Pulmonary artery endothelial cell (primary cell): Measurements from ENCODE around the gene SLC1A4. TPM values are rescaled to one million over a fixed set of nuclear protein-coding genes. Genes with fewer than 3 reads are reported as not detected.
A peak's percentile ranks its signal among the peaks of the same experiment; 100 is the strongest.

Experiments used
- DNase-seq: peaks from one replicate; pipeline ENCODE4 v3.0.0-alpha.2; 2011; ENCODE audit warnings: low read depth, low spot score
- total RNA-seq: library from RNA; depleted of rRNA; stranded (reverse); fragments of >200 nt; gene quantifications from 2 replicates; pipeline ENCODE4 v1.2.3, GENCODE V29; 2014

Gene SLC1A4
- total RNA-seq, 1 donor from 2014 or later = 13.3 TPM

DNA sequence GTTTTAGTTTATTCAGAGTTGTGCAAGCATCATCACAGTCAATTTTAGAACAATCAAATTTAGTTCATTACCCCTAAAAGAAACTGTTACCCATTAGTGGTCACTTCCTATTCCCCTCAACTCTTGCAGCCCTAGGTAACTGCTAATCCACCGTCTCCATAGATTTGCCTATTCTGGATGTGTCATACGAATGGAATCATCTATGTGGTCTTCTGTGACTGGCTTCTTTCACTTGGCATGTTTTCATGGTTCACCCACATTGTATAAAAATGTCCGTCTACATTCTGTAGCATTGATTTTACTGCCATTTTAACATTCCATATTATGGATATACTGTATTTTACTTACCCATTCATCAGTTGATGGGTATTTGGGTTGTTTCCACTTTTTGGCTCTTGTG is 61.7 kb downstream of the SLC1A4 start:
- DNase-seq = no peak

DNA sequence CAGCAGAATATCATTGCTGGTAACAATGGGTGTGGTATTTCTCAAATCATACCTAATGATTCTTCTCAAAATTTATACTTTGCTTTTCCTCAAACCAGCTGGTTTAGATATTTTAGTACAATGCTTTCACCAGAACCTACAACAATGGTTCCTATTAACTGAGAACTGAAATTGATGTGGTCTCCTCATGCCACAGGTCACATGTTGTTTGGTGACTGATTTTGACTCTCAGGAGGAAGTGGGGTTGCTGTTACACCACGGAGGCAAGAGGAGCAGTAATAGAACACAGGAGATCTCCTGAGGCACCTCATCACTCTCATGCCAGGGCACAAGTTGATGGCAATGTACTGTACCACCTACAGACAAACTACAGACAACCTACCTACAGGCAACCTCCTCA is 64.0 kb downstream of the SLC1A4 start:
- DNase-seq = no peak

DNA sequence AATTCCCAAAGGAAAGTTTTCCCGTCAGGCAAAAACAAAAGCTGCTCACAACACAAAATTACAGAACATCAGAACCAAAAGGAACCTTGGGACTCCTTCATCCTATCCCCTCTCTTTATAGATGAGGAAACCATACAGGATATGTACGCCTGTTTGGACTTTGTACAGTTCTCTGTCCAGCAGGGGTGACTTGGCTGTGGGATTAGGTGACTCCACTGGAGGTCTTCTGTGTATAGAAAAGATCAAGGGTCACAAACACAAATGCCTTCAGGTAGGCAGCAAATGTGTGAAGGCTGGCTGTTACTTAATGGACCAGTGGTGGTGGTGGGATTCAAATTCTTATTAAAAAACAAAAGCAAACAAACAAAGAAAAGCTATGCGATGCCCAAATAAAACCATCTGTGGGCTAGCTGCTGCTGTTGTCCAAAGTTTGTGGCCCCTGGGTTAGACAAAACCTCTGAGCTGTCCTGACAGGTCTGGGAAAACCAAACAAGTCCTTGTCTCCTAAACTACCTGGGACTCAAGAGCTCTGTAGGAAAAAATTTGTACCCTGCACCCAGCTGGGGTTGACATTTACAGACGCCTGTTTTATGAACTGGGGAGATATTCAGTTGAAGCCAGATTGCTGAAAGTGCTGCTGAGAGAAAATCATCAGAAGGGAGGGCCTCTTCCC is 65.7 kb downstream of the SLC1A4 start:
- DNase-seq = no peak

DNA sequence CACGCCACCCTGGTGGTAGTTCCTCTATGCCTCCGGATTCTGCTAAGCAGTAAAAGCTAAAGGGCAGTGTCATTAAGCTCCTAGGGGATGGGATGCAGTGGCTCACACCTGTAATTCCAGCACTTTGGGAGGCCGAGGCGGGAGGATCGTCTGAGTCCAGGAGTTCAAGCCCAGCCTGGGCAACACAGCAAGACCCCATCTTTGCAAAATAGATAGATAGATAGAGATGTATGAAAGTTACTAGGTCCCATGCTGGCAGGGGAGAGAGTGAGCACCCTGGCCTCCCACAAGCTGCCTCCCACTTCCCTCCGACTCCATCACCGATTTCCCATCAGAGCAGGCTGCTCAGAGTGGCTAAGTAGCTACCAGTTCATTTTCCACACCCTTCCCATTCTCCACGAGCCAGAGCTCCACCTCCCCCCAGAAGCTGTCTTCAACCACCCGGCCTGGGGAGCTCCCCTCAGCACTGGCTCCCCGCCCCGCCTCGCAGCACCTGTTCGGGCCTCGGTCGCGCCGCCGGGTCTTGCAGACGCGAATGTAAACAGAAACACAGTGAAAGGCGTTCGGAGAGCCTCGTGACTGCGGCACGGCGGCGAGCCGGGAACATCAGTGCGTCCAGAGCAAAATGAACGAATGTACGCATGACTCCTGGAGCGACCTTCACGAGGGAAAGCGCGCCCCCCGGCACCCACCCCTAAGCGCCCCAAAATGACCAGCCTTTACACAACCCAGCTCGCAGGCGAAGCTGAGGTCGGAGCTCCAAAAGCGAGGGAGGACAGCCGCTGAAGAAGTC is 66.4 kb downstream of the SLC1A4 start:
- no peak for DNase-seq

DNA sequence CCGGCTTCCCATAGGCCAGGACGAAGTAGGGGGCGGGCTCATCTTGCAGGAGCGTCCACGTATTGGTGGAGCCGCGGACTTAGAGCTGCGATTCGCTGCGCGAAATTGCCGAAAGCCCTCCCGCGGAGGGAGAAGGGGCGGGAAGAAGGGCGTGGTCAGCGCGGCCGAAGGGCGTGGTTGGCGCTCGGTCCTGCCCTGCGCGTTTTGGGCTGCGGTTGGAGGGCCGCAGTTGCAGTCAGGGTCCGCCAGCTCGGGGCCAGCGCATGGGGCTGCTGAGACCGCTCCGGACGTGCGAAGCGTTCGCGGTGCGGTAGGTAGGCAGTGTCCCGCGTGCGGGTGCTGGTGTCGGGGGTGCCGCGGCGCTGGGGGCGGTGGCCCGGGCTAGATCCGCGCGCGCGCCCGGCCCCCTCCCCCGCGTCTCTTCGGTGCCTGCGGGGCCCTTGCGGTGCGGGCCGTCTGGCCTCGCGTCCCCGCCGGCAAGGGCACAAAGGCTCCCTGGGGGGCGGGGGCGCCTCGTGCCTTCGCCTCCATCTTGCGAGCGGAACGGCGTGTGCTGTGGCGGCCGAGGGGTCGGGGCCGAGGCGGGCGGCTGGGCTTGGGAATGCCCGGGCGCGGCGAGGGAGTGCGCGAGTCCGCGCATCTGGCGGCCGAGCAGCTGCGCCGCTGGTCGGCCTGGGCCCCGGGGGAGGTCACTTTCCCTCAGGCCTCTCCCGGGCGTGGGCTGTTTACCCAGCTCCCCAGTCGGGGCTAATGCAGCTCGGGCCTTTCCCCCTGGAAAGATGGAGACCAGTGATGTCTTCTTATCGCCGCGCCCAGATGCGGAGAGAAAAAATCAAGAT is 67.2 kb downstream of the SLC1A4 start, which contains the start of gene CEP68:
CEP68 (plus strand) TSS at position 202 of the 839 bp plus-strand sequence. CDS start 13,029 bp downstream, outside the sequence.
- DNase-seq = peak; percentile 94

- DNase-seq = no peak
These were observed 67.8 kb downstream of the SLC1A4 start for GRCh38 chr2:65057054-65057375.

DNA sequence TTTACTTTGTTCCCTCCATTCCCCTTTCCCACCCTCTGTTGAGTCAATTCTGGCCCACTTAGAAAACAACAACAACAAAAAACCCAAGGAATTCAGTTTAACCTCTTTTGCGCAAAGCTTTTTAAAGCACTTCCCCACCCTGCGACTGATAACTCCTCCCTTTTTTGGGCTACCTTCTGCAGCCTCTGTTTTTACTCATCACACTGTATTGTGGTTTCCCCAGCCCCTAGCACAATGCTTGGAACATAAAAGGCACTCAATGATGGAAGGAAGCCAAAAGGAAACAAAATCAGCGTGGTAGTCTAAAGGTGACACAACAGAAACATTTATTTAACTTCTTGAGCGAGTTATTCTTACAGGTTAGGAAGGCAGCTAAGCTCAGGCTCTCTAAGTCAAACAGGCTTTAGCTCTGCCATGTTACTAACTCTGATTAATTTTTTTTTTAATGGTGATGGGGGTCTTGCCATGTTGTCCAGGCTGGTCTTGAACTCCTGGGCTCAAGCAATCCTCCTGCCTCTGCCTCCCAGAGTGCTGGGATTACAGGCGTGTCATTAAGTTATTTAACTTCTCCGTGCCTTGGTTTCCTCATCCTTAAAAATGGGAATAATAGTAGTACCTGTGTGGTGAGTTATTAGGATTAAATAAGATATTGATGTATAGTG is 68.3 kb downstream of the SLC1A4 start:
- peak; percentile 63 for DNase-seq

DNA sequence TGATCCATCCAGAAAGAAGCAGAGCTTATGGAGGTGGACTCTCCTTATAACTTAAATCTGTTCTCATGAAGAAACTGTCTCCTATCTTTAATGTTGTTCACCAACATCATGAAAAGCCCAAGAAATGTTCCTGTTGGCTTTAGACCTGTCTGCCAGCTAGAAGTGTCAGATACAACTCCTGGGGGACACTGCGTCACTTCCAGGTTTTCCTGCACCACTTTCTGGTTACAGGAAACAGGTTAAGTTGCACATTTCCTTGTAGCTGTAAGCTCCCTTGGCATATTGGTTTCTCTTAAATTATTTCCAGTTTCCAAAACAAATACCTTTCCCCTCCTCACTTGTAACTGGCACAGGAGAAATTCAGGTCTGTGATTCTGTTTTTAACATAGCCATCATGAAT is 69.9 kb downstream of the SLC1A4 start:
- peak; percentile 62 for DNase-seq

DNA sequence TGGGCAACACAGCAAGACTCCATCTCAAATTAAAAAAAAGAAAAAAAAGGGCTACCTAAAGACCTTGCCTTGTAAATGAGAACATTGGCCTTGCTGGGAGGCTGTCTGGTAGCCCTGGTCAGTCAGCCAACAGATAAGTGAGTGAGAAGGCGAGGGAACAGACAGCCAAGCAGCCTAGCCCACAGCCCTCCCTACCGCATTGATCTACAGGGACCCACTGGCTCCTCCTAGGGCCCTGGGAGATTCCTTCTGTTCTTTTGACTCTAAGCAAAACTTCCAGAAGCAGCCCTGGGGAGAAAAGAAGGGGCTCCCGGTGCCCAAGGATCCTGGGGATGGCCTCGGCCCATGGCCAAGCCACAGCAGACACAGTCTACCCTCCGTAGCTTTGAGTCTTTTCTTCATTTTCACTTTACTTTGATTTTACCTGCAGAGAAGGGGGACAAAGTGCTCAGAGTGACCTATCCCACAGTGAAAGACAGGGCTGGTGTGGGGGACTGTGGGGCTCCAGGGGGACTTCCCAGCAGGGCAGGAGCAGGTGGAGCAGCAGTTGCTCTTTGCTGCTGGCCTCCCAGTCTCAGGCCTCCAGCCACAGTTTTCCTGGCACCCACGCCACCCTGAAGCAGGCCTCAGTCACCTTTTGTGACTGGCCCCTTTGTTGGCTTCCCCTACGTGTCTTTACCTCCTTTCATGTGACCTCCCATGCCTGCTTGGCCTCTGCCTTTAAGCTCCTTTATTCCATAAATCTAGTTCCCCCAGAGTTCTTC is 72.1 kb downstream of the SLC1A4 start:
- no peak for DNase-seq

GRCh38 chr2:65061910-65062339 is 72.7 kb downstream of the SLC1A4 start:
- no peak for DNase-seq

DNA sequence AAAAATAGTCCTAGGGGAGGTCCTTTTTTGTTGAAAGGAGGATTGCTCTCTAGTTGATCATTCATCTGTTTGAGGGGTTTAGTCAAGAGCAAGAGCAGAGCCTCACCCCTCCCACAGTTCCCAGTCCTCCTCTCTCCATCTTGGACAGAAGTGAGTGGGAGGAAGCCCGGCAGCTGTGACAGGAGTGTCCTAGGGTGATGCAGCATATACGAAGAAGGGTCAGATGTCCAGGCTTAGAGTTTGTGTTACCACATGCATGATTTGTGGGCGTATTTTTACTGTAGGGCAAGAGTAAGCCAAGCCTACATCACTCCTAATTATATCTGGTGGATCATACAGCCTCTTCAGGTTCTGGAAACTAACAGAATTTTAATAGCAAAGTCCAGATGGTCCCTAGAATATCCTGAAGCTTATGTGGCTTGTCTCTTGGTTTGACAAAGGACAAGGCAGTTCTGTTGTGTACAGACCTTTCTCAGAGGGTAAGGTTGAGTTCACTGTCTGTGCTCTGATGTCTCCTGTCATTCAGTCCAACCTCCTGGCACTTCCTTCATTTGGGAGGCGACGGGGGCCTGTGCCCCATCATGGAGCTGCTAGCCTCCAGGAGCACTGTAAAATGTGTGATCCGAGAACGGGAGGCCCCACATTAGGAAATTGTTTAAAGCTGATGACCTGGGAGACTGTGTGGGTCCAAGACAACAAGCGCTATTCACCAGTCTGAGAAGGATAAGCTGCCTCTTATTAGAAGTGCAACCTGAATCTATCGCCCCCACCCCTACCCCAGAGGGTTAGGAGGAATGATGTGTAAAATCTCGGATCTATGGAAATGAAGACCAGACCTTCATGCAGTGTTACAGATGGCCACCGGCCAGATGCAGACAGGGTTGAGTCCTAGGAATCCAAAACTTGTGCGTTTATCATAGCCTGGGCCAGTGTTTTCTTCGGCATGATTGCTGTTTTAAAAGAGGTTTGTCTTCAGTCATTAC is 73.9 kb downstream of the SLC1A4 start:
- DNase-seq = no peak

GRCh38 chr2:65064728-65065552 is 75.7 kb downstream of the SLC1A4 start:
- peak; percentile 73 for DNase-seq

DNA sequence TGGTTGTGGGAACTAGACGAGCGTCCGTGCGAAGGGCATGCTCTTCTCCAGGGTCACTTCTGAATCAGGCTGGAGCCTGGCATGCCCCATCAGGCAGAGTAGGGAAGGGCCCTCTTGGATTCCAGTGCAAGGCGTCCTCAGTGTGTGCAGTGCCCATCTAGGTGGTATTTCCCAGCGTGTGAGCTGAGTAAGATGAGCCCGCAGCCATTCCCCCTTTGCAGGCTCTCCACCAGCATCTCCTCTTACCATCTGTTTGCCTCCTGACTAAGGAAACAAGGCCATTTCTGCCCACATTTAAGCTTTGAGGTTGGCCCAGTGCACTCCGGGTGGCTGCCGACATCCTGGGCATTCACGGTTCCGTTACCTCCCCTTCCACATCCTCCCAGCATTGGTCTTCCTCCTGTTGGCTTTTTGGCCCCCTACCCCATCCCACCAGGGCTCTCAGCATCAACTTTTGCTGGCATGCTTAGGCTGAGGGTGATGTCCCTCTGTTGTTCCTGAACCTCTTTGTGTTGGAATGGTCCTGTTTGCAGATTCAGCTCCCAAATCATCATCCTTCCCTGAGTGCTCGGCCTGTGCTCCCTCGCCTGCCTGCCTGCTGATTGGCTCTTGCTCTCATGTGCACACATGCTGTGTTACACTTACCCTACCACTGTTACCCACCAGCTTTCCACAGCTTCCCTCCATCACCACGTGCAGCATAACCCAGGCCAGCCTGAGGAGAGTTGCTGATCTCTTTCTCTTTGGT is 78.8 kb downstream of the SLC1A4 start:
- DNase-seq = no peak

DNA sequence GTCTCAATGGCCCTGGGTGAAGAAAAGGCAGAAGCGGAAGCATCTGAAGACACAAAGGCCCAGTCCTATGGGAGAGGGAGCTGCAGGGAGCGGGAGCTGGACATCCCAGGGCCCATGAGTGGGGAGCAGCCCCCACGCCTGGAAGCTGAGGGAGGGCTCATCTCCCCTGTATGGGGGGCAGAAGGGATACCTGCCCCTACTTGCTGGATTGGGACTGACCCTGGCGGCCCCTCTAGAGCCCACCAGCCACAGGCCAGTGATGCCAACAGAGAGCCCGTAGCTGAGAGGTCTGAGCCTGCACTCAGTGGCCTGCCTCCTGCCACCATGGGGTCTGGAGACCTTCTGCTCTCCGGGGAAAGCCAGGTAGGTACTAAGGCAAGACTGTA is 80.2 kb downstream of the SLC1A4 start:
- DNase-seq = no peak

GRCh38 chr2:65070172-65070830 is 81.1 kb downstream of the SLC1A4 start:
- DNase-seq = no peak

DNA sequence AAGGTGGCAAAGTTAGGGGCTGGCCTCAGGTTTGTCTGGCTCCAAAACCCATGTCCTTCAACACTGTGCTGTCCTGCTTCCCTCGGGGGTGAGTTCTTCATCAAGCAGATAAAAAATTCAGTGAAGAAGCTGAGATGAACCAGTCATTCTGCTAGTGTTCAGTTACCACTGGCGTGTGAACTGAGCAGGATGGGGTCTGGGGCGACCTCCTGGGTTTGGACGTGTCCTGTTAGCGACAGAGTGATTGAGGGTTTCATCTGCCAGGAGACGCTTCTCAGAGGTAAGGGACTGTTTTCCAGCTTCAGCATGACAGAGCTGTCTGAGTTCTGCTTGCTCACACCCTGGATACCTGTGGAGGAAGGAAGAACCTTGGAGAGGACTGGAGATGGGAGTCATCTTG is 81.7 kb downstream of the SLC1A4 start:
- no peak for DNase-seq

- no peak for DNase-seq
These were observed 82.4 kb downstream of the SLC1A4 start for GRCh38 chr2:65071499-65072180.
